NCI-H510A treated with DMSO at 0.1 percent for 48 hours (cell line): ENCODE data around the gene CHCHD2.
A peak's percentile ranks its signal among the peaks of the same experiment; 100 is the strongest.
"Not testable (repeated sequence)": the region's sequence is repeated elsewhere in the genome, so short reads cannot be mapped to it uniquely, and the experiment has no call there.

Experiments used
- DNase-seq: peaks from one replicate; lab custom pipeline; 2025; lab: John Stamatoyannopoulos, UW

Gene CHCHD2

GRCh38 chr7:56083150-56083785, 23.0 kb downstream of the CHCHD2 start:
- DNase-seq: peak; percentile 67

- DNase-seq: no peak
Measured at GRCh38 chr7:56081626-56082340, 24.5 kb downstream of the CHCHD2 start.

GRCh38 chr7:56080726-56081435, 25.4 kb downstream of the CHCHD2 start:
- DNase-seq: not testable (repeated sequence)

GRCh38 chr7:56079450-56080185, 26.7 kb downstream of the CHCHD2 start:
- DNase-seq: peak; percentile 97

- no peak for DNase-seq
Measured at GRCh38 chr7:56078196-56078595, 28.1 kb downstream of the CHCHD2 start.

GRCh38 chr7:56077681-56078080, 28.6 kb downstream of the CHCHD2 start:
- DNase-seq: no peak

- DNase-seq: peak; percentile 97
Measured at GRCh38 chr7:56074371-56074791, 31.9 kb downstream of the CHCHD2 start.

GRCh38 chr7:56066376-56066775, 39.9 kb downstream of the CHCHD2 start:
- DNase-seq: not testable (repeated sequence)

GRCh38 chr7:56063882-56064625, 42.2 kb downstream of the CHCHD2 start, which contains the start of gene SUMF2:
SUMF2 (plus strand) TSS chr7:56064286; CDS start chr7:56064312, 26 bp downstream.
- DNase-seq: peak; percentile 98

GRCh38 chr7:56063500-56063881, 42.8 kb downstream of the CHCHD2 start:
- DNase-seq: peak; percentile 84

- no peak for DNase-seq
Measured at GRCh38 chr7:56062382-56062781, 43.9 kb downstream of the CHCHD2 start.

GRCh38 chr7:56053993-56054392, 52.3 kb downstream of the CHCHD2 start:
- no peak for DNase-seq

- no peak for DNase-seq
Measured at GRCh38 chr7:56053379-56053778, 52.9 kb downstream of the CHCHD2 start.
